Activated CD4-positive, alpha-beta memory T cell treated with anti-CD3 and anti-CD28 coated beads, Interleukin-2, amount 10 ng/mL, durations not matched to agents 7 days and 5 days (primary cell): Measurements from ENCODE around the gene TMC4. TPM values are rescaled to one million over a fixed set of nuclear protein-coding genes. Genes with fewer than 3 reads are reported as not detected.
A peak's percentile ranks its signal among the peaks of the same experiment; 100 is the strongest.
"Not testable (repeated sequence)": the region's sequence is repeated elsewhere in the genome, so short reads cannot be mapped to it uniquely, and the experiment has no call there.

Source experiments
- CTCF ChIA-PET: fragments of 350-600 bp; sonication (Branson Sonifier 250); formaldehyde crosslinking; loops from one replicate; lab custom pipeline; 2021; ENCODE audit warnings: antibody characterized with exemption, inconsistent platforms; lab: Charles Lee
- POLR2A ChIA-PET: fragments of 350-600 bp; sonication (Branson Sonifier 250); formaldehyde crosslinking; loops from one replicate; lab custom pipeline; 2021; ENCODE audit warnings: antibody characterized with exemption; lab: Charles Lee
- DNase-seq: peaks from one replicate; pipeline ENCODE4 v3.0.0-alpha.2; 2020
- H3K27ac Mint-ChIP-seq: one replicate; pipeline ENCODE4 v1.8.0; 2021; ENCODE audit warnings: mild to moderate bottlenecking, mixed read lengths
- H3K27me3 Mint-ChIP-seq: one replicate; pipeline ENCODE4 v1.8.0; 2021; ENCODE audit warnings: mixed read lengths
- H3K36me3 Mint-ChIP-seq: one replicate; pipeline ENCODE4 v1.8.0; 2021; ENCODE audit warnings: low read depth, mixed read lengths
- H3K4me1 Mint-ChIP-seq: one replicate; pipeline ENCODE4 v1.8.0; 2021; ENCODE audit warnings: mixed read lengths
- H3K4me3 Mint-ChIP-seq: one replicate; pipeline ENCODE4 v1.8.0; 2021; ENCODE audit warnings: mild to moderate bottlenecking, mixed read lengths
- H3K9me3 Mint-ChIP-seq: one replicate; pipeline ENCODE4 v1.8.0; 2021; ENCODE audit warnings: mixed read lengths
- total RNA-seq, 2 experiments: library from RNA; stranded (reverse); gene quantifications; one replicate each; pipeline ENCODE4 v1.2.3, GENCODE V29; 2021

TMC4 gene
- total RNA-seq, 2 experiments from 2014 or later, result 2.8 to 3.2 TPM

- H3K4me3 Mint-ChIP-seq, result peak overlapping the region; percentile 91
- peaks cover 59% of the 10 kb centered on the region for H3K4me1 Mint-ChIP-seq
- ChIA-PET POLR2A (interaction anchor here (0.7 to 5.9 kb wide), 18 partner anchors 9 to 262 kb away, joined by 3 to 169 read pairs (median 5); partner anchors contain the start of genes CNOT3, LENG1, LENG8 and LENG9), CTCF (interaction anchor here (0.6 to 3.1 kb wide), 6 partner anchors 10 to 98 kb away, joined by 3 to 16 read pairs (median 4); partner anchors contain the start of gene MBOAT7)
- no peaks in the 10 kb centered on the region for H3K27me3 Mint-ChIP-seq
- no peak for DNase-seq
- H3K9me3 Mint-ChIP-seq, result no peaks in the 10 kb centered on the region
- H3K36me3 Mint-ChIP-seq, result peaks cover 56% of the 10 kb centered on the region
- H3K27ac Mint-ChIP-seq, result peak overlapping the region; percentile 95
Observed at GRCh38 chr19:54201172-54201701, 28.3 kb upstream of the TMC4 start.

DNA sequence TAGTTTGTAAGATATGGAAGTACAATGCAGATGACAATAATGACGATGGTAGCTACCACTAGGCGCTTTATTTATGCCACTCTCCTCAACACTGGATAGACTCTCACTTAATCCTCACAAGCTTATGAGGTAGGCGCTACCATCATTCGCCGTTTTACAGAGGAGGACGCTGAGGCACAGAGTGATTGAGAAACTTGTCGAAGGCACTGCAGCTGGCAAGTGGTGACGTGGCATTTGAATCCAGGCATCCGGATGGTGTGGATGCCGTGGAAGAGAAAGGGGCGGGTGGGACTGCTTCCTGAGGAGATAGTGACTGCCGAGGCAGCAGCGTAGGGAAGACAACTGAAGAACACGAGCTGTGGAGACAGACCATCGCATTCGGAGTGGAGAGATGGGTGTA, 26.4 kb upstream of the TMC4 start:
- H3K4me1 Mint-ChIP-seq, result peaks cover 40% of the 10 kb centered on the region
- peaks cover 46% of the 10 kb centered on the region for H3K36me3 Mint-ChIP-seq
- no peaks in the 10 kb centered on the region for H3K9me3 Mint-ChIP-seq
- ChIA-PET POLR2A (interaction anchor here (1.2 to 5.9 kb wide), 6 partner anchors 10 to 84 kb away, joined by 3 to 169 read pairs (median 18); partner anchors contain the start of genes CNOT3, MBOAT7, PRPF31 and TFPT), CTCF (interaction anchor here (1.3 to 3.1 kb wide), 2 partner anchors 8 to 11 kb away, joined by 3 to 16 read pairs; partner anchors contain the start of genes MBOAT7 and TSEN34)
- peak overlapping the region; percentile 68 for H3K4me3 Mint-ChIP-seq
- peak overlapping the region; percentile 44 for H3K27ac Mint-ChIP-seq
- H3K27me3 Mint-ChIP-seq, result no peaks in the 10 kb centered on the region
- DNase-seq, result no peak

DNA sequence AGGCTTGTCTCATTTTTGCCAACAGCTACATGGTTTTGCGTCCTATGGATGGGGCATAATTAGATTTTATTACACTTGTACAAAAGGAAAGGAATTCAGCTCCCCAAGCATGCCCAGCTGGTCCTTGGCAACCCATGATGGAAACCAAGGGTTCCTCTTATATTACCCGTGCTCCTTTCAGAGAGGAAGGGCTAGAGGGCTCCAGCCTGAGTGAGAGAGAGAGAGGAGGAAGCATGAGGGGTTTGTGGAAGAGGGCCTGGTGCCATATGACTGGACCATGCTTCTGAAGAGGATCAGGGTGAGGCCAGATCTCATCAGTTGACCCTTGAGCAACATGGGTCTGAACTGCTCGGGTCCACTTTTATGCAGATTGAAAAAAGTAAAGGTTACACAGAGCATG, 24.2 kb upstream of the TMC4 start:
- Mint-ChIP-seq H3K36me3 (peaks cover 29% of the 10 kb centered on the region), H3K9me3 (no peaks in the 10 kb centered on the region), H3K27me3 (no peaks in the 10 kb centered on the region), H3K4me3 (no peak overlapping the region), H3K4me1 (peaks cover 29% of the 10 kb centered on the region), H3K27ac (no peak overlapping the region)
- ChIA-PET CTCF (no interaction called here), POLR2A (no interaction called here)
- DNase-seq, result no peak

GRCh38 chr19:54196536-54196935, 23.6 kb upstream of the TMC4 start:
- Mint-ChIP-seq H3K4me1 (peaks cover 29% of the 10 kb centered on the region), H3K4me3 (no peak overlapping the region), H3K27ac (no peak overlapping the region), H3K36me3 (peaks cover 26% of the 10 kb centered on the region), H3K27me3 (no peaks in the 10 kb centered on the region), H3K9me3 (no peaks in the 10 kb centered on the region)
- CTCF ChIA-PET, result no interaction called here
- POLR2A ChIA-PET, result no interaction called here
- no peak for DNase-seq

DNA sequence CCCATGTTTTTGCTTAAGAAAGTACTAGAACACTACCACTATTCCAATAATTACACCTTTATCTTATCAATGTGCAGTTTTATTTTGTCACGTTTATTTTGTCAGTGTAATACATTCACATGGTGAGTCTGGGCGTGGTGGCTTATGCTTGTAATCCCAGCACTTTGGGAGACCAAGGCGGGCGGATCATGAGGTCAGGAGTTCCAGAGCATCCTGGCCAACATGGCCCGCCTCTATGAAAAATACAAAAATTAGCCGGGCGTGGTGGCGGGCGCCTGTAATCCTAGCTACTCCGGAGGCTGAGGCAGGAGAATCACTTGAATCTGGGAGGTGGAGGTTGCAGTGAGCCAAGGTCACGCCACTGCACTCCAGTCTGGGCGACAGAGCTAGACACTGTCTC, 21.5 kb upstream of the TMC4 start:
- H3K9me3 Mint-ChIP-seq, DNase-seq, H3K27ac Mint-ChIP-seq, H3K27me3 Mint-ChIP-seq, POLR2A ChIA-PET, H3K4me3 Mint-ChIP-seq, CTCF ChIA-PET: not testable (repeated sequence)
- peaks cover 18% of the 10 kb centered on the region for H3K36me3 Mint-ChIP-seq
- peaks cover 23% of the 10 kb centered on the region for H3K4me1 Mint-ChIP-seq

DNA sequence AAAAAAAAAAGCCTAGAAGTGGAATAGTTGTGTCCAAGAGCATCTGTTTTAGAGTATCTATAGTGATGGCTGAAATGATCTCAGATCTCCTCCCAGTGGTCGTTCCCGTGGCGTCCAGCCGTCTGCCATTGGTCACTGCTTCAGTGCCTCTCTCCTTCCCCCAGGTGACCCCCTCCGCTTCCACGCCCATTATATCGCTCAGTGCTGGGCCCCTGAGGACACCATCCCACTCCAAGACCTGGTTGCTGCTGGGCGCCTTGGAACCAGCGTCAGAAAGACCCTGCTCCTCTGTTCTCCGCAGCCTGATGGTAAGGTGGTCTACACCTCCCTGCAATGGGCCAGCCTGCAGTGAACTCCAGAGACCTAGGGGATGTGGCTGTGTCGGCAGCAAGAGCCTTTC, 20.1 kb upstream of the TMC4 start:
- ChIA-PET CTCF (no interaction called here), POLR2A (interaction anchor here (6.1 to 7.8 kb wide), 2 partner anchors 8 to 16 kb away, joined by 49 to 169 read pairs; partner anchors contain the start of gene RPS9)
- no peaks in the 10 kb centered on the region for H3K9me3 Mint-ChIP-seq
- peaks cover 23% of the 10 kb centered on the region for H3K4me1 Mint-ChIP-seq
- DNase-seq, result no peak
- no peak overlapping the region for H3K27ac Mint-ChIP-seq
- H3K4me3 Mint-ChIP-seq, result peak overlapping the region; percentile 46
- no peaks in the 10 kb centered on the region for H3K27me3 Mint-ChIP-seq
- H3K36me3 Mint-ChIP-seq, result peaks cover 19% of the 10 kb centered on the region

DNA sequence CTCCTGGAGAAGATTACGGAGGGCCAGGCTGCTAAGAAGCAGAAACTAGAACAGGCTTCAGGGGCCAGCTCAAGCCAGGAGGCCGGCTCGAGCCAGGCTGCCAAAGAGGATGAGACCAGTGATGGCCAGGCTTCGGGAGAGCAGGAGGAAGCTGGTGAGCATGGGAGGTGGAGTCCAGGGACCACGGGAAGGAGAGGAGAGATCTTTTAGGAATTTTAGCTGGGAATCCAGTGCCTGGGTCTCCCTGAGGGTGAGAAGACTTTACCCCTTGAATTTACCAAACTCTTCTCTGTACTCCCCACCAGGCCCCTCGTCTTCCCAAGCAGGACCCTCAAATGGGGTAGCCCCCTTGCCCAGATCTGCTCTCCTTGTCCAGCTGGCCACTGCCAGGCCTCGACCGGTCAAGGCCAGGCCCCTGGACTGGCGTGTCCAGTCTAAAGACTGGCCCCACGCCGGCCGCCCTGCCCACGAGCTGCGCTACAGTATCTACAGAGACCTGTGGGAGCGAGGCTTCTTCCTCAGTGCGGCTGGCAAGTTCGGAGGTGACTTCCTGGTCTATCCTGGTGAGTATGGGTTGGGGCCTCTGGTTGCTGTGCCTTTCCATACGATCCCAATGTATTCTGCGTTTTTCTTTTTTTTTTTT, 19.0 kb upstream of the TMC4 start:
- Mint-ChIP-seq H3K9me3 (no peaks in the 10 kb centered on the region), H3K36me3 (peaks cover 28% of the 10 kb centered on the region), H3K4me3 (peak overlapping the region; percentile 85), H3K27ac (peak overlapping the region; percentile 81), H3K27me3 (no peaks in the 10 kb centered on the region), H3K4me1 (peaks cover 34% of the 10 kb centered on the region)
- ChIA-PET CTCF (interaction anchor here (0.9 to 5.4 kb wide), 3 partner anchors 8 to 74 kb away, joined by 3 to 43 read pairs (median 4); no protein-coding TSS in a partner anchor), POLR2A (interaction anchor here (0.7 to 7.8 kb wide), 9 partner anchors 9 to 325 kb away, joined by 3 to 169 read pairs (median 10); partner anchors contain the start of genes CNOT3, LENG1, LENG8 and MYADM)
- no peak for DNase-seq

GRCh38 chr19:54191011-54191810, 18.3 kb upstream of the TMC4 start, which contains the start of gene TSEN34:
TSEN34 (plus strand) TSS chr19:54191308; CDS start chr19:54191365, 57 bp downstream.
- Mint-ChIP-seq H3K4me1 (peaks cover 39% of the 10 kb centered on the region), H3K27me3 (no peaks in the 10 kb centered on the region), H3K27ac (peak within 1 kb of the TSS; percentile 99), H3K9me3 (no peaks in the 10 kb centered on the region), H3K4me3 (peak within 1 kb of the TSS; percentile 85), H3K36me3 (peaks cover 35% of the 10 kb centered on the region)
- ChIA-PET CTCF (interaction anchor here (0.9 to 5.4 kb wide), 6 partner anchors 8 to 197 kb away, joined by 3 to 43 read pairs (median 5); partner anchors contain the start of gene CNOT3), POLR2A (interaction anchor here (0.7 to 7.8 kb wide), 12 partner anchors 9 to 324 kb away, joined by 3 to 169 read pairs (median 6); partner anchors contain the start of genes CNOT3, LENG1, LENG8 and MYADM)
- DNase-seq, result peak; percentile 88

DNA sequence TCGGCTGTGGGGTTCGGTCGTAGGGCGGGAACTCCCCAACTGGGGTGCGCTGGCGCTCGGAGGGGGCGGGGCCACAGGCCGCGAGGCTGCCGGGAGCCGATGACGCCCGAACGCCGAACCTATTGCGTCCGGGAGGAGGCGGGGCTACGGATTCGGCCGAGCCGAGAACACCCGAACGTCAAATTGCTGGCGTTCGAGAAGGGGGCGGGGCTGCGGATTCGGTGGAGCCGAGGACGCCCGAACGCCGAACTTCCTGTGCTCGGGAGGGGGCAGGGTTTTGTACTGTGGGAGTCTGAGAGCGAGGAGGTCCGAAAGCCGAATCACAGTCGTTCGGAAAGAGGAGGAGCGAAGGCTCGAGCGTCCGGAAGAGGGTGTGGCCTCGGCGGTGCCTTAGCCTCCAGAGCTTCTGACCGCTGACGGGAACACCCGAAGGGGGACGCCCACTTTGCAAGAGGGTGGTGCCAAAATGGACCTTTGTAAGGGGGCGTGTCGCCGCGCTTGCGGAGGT, 17.6 kb upstream of the TMC4 start:
- peaks cover 36% of the 10 kb centered on the region for H3K36me3 Mint-ChIP-seq
- no peaks in the 10 kb centered on the region for H3K27me3 Mint-ChIP-seq
- peak; percentile 100 for DNase-seq
- peak overlapping the region; percentile 85 for H3K4me3 Mint-ChIP-seq
- no peaks in the 10 kb centered on the region for H3K9me3 Mint-ChIP-seq
- H3K27ac Mint-ChIP-seq, result peak overlapping the region; percentile 99
- ChIA-PET POLR2A (interaction anchor here (1.0 to 7.8 kb wide), 10 partner anchors 10 to 324 kb away, joined by 3 to 169 read pairs (median 8); partner anchors contain the start of genes CNOT3, LENG1, MYADM and PRPF31), CTCF (interaction anchor here (0.9 to 5.4 kb wide), 4 partner anchors 20 to 198 kb away, joined by 4 to 43 read pairs (median 6); partner anchors contain the start of gene CNOT3)
- H3K4me1 Mint-ChIP-seq, result peaks cover 41% of the 10 kb centered on the region

- Mint-ChIP-seq H3K27me3 (no peaks in the 10 kb centered on the region), H3K9me3 (no peaks in the 10 kb centered on the region), H3K27ac (peak overlapping the region; percentile 99), H3K4me1 (peaks cover 41% of the 10 kb centered on the region), H3K4me3 (peak overlapping the region; percentile 85), H3K36me3 (peaks cover 35% of the 10 kb centered on the region)
- ChIA-PET CTCF (interaction anchor here (0.7 to 5.4 kb wide), 17 partner anchors 10 to 1465 kb away, joined by 3 to 43 read pairs (median 5); partner anchors contain the start of genes CNOT3, LENG1, PRPF31 and RPS9), POLR2A (interaction anchor here (1.0 to 7.8 kb wide), 14 partner anchors 11 to 323 kb away, joined by 3 to 169 read pairs (median 7); partner anchors contain the start of genes CNOT3, LENG1, LENG8 and MYADM)
- DNase-seq, result peak; percentile 100
Observed at GRCh38 chr19:54189735-54190502, 17.0 kb upstream of the TMC4 start.

- H3K4me3 Mint-ChIP-seq, result peak within 1 kb of the TSS; percentile 85
- POLR2A ChIA-PET, result interaction anchor here (0.7 to 7.8 kb wide), 13 partner anchors 11 to 260 kb away, joined by 3 to 169 read pairs (median 6); partner anchors contain the start of genes CNOT3, LENG1, LENG8 and PRPF31
- H3K4me1 Mint-ChIP-seq, result peaks cover 41% of the 10 kb centered on the region
- peak within 1 kb of the TSS; percentile 99 for H3K27ac Mint-ChIP-seq
- no peaks in the 10 kb centered on the region for H3K9me3 Mint-ChIP-seq
- DNase-seq, result no peak
- peaks cover 34% of the 10 kb centered on the region for H3K36me3 Mint-ChIP-seq
- CTCF ChIA-PET, result interaction anchor here (0.7 to 5.4 kb wide), 15 partner anchors 11 to 1465 kb away, joined by 3 to 43 read pairs (median 5); partner anchors contain the start of genes CNOT3, LENG1, PRPF31 and RPS9
- no peaks in the 10 kb centered on the region for H3K27me3 Mint-ChIP-seq
Observed at GRCh38 chr19:54189145-54189734, 16.3 kb upstream of the TMC4 start, which contains the start of gene MBOAT7. MBOAT7 (minus strand) TSS chr19:54189580; CDS start chr19:54188508, 1,072 bp downstream.
